PC-3 (cell line): ENCODE measurements around the gene SLC41A3.

Source experiments
- CTCF ChIP-seq: fragments of 300-600 bp; sonication (generic); conservative IDR thresholded peaks from 2 replicates; pipeline ENCODE4 v1.5.1; 2017; ENCODE audit warnings: antibody characterized with exemption, low read depth, mild to moderate bottlenecking, low read length
- EZH2phosphoT487 ChIP-seq: fragments of 300-600 bp; sonication (generic); IDR thresholded peaks from 2 replicates; pipeline ENCODE4 v1.6.1; 2018; ENCODE audit warnings: mild to moderate bottlenecking, antibody characterized with exemption, low read length, borderline replicate concordance

- TF ChIP-seq EZH2phosphoT487, result no peak
- TF ChIP-seq CTCF, result no peak
Measured at GRCh38 chr3:126117786-126118185, 33.9 kb upstream of the SLC41A3 start.
